HuH-7 (cell line): ENCODE measurements around the gene DCP1A.

ENCODE experiments used
- DNase-seq: peaks from one replicate; pipeline ENCODE4 v3.0.0; 2011; ENCODE audit warnings: low spot score

Gene DCP1A

DNA sequence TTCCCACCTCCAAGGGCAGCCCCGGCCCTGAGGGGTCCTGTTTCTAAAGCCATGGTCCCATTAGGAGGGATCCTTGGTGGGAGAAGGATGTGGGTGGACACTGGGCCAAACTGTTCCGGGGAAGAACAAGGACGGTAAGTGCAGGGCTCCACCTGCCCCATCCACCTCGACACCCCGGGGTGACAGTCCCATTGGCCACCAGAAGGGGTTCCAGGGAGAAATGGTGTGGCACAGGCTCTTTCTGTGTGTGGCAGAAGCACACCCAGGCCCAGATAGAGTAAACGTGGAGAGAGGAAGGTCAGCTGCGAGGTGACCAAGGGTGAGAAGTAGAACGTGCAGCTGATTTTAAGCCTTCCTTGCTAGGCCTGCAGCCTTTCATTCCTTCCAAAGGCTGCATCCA lies 103.6 kb downstream of the DCP1A start:
- no peak for DNase-seq

DNA sequence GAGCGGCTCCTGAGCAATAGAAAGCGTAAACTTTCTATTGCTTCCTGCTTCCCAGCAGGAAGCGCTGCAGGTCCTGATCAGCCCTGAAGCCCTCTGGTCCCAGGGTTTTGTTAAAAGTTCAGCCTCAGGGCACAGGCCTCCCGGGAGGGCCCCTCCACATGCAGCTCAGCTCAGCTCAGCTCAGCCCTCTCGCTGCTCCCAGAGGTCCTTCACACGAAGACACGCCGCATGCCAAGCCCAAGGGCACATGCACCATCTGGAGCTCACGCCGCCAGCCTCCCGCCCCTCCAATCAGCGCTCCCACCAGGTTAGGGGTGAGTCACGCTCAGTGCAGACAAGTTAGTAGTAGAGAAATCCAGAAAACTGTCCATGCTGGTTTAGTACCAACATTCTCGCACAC lies 104.2 kb downstream of the DCP1A start:
- DNase-seq, result no peak

DNA sequence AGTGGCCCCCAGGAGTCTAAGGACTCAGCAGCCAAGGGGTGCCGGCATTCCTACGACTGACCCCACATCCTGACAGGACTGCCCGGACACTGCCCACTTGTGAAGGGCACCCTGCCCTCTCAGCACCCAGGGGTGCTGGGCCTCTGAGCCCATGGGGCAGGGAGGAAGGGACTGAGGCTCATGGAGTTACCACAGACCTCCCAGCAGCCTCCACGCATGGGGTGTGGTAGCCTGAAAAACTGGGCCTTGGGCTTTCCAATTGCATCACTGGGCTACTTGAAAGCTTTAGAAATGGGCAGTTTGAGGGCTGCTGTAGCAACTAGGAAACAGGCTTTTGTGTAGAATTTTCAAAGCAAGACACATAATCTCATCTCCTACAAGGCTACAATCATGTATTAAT lies 104.7 kb downstream of the DCP1A start:
- DNase-seq, result no peak

DNA sequence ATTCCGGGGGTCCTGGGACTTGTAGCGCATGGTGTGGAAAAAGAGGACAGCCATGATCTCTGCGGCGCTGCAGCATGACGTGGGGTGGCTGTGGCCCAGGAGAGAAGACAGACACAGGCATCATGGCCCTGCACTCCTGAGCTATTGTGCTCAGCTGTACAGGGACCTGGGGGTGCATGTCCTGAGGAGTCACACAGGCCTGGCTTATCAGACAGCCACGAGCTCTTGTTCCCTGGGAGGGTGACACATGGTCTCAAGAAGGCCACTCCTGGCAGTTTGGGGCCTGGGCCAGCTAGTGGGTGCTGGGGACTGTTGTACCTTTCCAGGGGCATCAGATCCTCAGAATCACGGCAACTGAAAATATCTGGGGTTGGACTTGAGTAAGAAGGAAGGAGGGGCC lies 105.2 kb downstream of the DCP1A start:
- DNase-seq, result no peak

DNA sequence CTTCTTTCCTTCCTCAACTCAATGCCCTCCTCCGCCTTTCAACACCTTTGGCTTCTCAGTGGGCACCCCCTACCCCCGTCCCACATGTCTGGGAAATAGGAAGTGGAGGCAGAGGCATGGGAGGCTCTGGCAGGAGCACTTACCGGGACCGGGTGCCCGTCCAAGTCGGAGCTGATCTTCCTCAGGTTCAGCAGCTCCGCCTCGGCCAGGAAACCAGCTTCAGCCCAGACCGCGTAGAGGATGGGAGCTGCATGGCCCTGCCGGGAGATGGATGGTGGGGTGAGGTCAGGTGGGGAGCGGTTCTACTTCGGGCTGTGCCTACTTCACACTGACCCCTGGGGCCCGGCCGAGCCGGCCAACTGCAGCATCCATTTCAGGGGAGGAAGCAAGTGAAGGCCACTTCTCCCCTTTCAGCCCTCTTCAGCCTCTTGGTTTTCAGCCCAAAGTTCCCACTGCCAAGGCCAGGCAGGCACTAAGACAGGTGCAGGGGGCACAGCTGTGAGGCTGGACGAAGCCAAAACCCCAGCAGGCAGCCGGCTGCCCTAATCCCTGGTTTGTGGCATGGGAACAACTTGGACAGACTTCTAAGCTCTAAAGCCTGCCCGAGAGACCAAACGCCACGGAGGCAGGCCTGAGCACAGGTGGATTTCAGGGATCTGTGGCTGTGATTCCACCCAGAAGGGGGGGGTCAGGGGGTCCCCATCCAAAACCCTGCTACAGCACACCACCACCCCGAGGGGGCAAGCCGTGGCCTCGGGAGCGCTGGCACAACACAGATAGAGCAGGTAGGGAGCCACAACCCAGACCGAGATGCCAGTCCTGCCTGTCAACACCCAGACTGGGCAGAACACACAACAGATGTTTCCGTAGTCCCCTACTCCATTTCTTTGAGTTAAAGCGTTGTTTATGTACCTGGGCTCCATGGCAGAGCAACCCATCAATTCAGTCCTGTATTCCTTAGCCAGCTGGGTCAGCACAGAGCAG lies 106.1 kb downstream of the DCP1A start:
- no peak for DNase-seq

DNA sequence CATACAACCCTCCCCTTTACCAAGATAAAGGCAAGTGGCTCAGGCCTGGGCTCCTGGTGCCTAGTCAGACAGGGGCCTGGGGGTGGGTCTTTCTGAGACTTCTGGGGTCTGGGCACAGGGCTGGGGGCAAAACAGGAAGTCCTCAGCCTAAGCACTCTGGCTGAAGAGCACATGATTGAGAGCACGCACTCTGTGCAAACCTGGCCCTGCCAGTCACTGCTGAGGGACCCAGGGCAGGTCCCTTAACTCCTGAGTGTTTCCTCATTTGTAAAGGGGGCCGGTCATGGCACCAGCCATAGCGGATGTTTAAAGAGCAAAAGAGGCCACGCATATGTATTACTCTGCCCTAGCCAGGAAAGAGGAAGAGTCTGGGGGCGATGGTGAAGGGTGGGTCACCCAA lies 107.5 kb downstream of the DCP1A start:
- DNase-seq, result no peak

DNA sequence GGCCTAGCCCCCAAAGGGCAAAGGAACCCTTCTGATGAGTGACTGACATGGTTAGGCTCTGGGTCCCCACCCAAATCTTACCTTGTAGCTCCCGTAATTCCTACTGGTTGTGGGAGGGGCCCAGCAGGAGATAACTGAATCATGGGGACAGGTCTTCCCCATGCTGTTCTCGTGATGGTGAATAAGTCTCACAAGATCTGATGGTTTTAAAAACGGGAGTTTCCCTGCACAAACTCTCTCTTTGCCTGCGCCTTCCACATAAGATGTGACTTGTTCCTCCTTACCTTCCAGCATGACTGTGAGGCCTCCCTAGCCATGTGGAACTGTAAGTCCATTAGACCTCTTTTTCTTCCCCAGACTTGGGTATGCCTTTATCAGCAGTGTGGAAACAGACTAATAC lies 108.5 kb downstream of the DCP1A start:
- DNase-seq, result no peak

DNA sequence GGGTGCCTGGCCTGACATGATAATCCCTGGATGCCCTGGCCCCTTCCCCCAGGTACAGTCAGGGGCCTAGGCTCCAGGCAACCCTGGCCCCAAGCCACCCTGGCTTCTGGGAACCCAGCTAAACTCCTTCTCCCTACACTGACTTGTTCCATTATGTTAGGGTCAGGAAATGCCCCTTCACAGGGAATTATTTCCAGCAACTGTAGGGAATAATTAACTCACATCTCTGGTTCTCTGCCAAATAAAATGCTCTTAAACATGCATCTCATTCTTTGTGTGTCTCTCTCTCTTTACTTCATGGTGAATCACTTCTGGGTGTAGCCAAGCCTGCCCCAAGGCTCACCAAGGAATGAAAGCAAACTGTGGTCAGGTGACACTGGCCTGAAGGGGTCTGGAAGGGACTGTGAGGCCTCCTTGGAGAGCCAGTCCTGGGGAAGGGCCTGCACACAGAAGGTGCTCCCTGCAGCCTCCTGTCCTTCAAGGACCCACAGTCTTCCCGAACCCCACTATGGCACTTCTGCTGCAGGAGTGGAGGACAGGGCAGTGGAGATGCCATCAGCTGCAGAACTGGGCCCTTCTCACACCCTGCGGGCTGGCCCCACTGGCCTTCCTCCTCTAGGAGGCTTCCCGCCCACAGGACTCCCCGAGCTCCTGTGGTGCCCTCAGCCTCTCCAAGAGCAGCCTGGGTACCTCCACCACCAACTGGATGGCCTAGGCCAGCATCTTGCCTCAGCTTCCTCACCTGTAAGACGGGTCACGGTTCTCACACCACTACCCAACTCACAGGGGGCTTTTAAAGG lies 109.1 kb downstream of the DCP1A start:
- DNase-seq, result no peak

DNA sequence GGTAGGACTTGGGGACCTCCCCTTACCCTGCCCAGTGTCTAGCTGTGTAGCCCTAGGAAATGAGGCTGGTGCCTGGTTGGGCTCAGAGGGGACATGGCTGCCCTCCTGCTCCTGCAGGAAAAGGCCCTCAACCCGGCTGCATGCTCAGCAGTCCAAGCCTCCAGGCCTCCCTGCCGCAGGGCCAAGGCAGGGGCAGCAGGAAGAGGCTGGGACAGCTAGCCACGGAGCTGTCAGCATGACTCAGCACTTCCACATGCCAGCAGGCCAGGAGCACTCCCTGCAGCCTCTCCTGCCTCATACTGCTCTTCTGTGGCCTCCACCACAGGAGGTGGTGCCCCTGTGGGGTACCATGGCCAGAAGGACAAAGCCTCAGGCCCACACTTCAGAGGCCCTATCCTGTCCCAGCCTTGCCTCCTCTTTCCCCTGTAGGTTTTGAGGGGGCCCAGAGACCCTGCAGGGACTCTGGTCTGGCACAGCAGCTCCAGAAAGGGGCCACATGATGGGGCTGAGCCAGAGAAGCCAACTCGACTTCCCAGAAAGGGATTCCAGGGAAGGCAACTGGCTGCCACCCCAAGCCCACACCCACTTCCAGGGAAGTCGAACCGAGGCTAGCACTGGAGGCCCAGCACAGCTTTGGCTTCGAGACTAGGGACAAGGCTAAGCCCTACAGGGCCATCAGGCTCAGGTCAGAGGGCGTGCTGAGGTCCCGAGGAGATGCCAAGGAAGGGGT lies 111.1 kb downstream of the DCP1A start:
- no peak for DNase-seq

DNA sequence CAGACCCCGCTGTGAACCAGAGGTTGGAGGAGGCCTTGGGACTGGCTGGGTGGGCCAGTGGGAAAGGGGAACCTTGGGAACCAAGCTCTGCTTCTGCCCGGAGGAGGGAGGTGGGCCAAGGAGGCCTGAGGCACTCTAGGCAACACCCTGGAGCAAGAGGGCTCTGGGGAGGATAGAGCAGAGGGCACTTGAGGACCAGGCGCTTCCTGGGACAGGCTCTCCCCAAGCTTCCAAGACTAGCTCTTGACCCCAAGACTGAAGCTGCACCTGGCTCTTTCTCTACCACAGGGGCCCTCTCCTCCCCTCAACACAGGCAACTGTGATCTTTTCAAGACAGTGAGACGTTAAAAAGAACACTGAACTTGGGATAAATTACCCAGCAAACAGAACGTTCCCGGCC lies 111.8 kb downstream of the DCP1A start:
- no peak for DNase-seq

DNA sequence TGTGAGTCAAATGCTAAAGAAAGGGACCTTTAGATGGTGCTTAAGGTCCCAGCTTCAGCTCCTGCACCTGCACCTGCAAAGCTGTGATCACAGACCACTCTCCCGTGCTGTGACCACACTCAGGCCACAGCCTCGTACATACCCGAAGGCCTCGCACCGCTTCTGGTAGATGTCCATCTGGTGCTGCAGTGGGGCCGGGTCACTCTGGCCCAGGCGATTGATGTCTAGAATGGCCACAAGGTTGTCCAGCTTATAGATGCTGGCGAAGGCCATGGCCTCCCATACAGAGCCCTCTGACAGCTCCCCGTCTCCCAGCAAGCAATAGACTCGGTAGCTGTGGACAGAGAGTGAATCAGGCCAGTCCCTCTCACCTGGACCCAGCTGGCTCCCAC lies 112.5 kb downstream of the DCP1A start:
- no peak for DNase-seq

DNA sequence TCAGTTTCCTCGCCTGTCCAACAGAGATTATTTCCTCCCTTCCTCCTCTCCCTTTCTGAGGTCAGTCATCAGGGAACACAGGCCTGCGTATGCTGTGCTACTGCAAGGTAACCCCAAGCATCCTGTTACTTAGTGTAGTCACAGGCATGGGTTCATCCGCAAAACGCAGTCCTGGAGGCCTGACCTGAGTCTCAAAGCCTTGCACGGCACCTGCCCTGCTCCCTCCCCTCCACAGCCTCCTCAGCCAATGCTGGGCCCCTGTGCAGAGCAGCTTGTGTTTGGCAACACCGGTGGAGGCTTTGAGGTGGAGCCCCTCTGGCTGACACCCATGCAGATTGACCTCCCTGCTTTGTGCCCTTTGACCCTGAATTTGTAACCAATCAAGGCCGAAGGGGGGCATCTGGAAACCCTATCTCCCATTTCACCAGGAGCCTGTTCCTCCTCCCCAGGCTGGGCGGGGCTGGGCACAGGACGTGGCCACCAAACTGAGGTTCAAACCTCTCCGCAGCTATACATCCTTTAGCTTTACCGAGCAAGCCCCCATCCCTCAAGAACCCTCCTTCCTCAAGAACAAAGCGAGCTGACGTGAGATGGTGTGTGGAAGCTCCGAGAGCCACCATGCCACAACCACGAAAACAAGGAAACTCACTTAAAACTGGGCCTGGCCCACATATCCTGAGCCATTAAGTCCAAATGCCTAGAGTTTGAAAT lies 113.1 kb downstream of the DCP1A start:
- no peak for DNase-seq
